ENCODE results near the gene TOMM70.

GRCh38 chr3:100333970-100334487 is 66.9 kb downstream of the TOMM70 start:
- TF ChIP-seq POLR2A (IDR thresholded peaks at IDR 0.05) (no peak), POLR2AphosphoS5 (IDR thresholded peaks at IDR 0.05) (no peak)
